GM12801 (cell line): Measurements from ENCODE around the gene PRMT6.

ENCODE experiments used
- CTCF ChIP-seq: IDR thresholded peaks from one replicate; pipeline ENCODE4 v1.5.1; 2011; ENCODE audit warnings: control low read depth; ENCODE audit not compliant: insufficient read length; ENCODE audit errors: extremely low read depth

PRMT6 gene

GRCh38 chr1:107056426-107057196 lies at the start of gene PRMT6:
TSS of gene PRMT6 (plus strand) at chr1:107056674. CDS start at chr1:107056716, 42 bp downstream.
- TF ChIP-seq CTCF, result no peak

- TF ChIP-seq CTCF, result no peak
These were observed 47.2 kb upstream of the PRMT6 start for GRCh38 chr1:107009281-107009680.

- TF ChIP-seq CTCF, result no peak
These were observed 45.9 kb upstream of the PRMT6 start for GRCh38 chr1:107010582-107010981.

- no peak for TF ChIP-seq CTCF
These were observed 40.0 kb upstream of the PRMT6 start for GRCh38 chr1:107016376-107016978.

GRCh38 chr1:107018445-107018844 lies 38.0 kb upstream of the PRMT6 start:
- TF ChIP-seq CTCF, result no peak

- TF ChIP-seq CTCF, result no peak
These were observed 37.3 kb upstream of the PRMT6 start for GRCh38 chr1:107019166-107019565.

- no peak for TF ChIP-seq CTCF
These were observed 8.9 kb upstream of the PRMT6 start for GRCh38 chr1:107047602-107048001.
